Measurements from ENCODE around the gene NUP98. TPM values are rescaled to one million over a fixed set of nuclear protein-coding genes. Genes with fewer than 3 reads are reported as not detected.
"Not testable (repeated sequence)": the region's sequence is repeated elsewhere in the genome, so short reads cannot be mapped to it uniquely, and the experiment has no call there.

NUP98 gene
- total and polyA plus RNA-seq, 10 of the 15 experiments (the other 5 are each of a cell fraction or from before 2014, with no cell fraction given), result 21.7 to 108 (median 78.9) TPM

DNA sequence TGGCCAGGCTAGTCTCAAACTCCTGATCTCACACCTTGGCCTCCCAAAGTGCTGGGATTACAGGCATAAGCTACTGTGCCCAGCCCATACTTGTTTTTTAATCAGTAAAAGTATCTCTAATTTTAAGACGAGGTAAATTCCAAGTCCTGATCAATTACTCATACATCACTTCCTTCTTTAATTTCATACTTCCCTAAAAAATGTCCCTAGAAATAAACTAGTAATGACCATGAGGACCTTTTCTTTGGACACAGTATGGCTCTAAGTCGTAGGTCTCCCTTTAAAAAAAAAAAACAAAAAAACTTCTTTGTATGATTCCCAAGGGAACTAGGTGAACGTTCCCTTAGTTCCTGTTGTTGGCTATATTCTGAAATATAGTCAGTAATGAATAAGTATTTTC is 29.8 kb downstream of the NUP98 start:
- in situ Hi-C loops (cut with MboI), result no loop called here
- no peaks in the 10 kb centered on the region for H3K9me3 ChIP-seq (replicated peaks; ENCODE audit: control insufficient read depth, insufficient read depth, low read length)
- TF ChIP-seq HDAC6 (IDR thresholded peaks at IDR 0.05; ENCODE audit: unreplicated experiment), result no peak
- no peak for TF ChIP-seq MAX (IDR thresholded peaks at IDR 0.05; ENCODE audit: low read depth, low read length)
- no peak for TF ChIP-seq STAT1 (conservative IDR thresholded peaks at IDR 0.05)
- no peak for TF ChIP-seq SIN3A (IDR thresholded peaks at IDR 0.05; ENCODE audit: low read depth, low read length)
- TF ChIP-seq CHD1 (IDR thresholded peaks at IDR 0.05; ENCODE audit: low read depth, low read length), result no peak
- TF ChIP-seq BHLHE40 (IDR thresholded peaks at IDR 0.05; ENCODE audit: borderline replicate concordance in 1 of 2, low read depth in 2 of 2, low read length in 1 of 2), result no peak
- no peak for TF ChIP-seq SUPT20H (IDR thresholded peaks at IDR 0.05; ENCODE audit: borderline replicate concordance, control insufficient read depth, low read depth, low read length)
- no peak for TF ChIP-seq BCL11A (IDR thresholded peaks at IDR 0.05; ENCODE audit: low read depth, low read length)
- no peaks in the 10 kb centered on the region for H4K20me1 ChIP-seq (ENCODE audit: control insufficient read depth, insufficient read depth)
- no peak overlapping the region for H3K27ac ChIP-seq (ENCODE audit: control insufficient read depth, insufficient read depth)
- ATAC-seq, result no peak
- H3K36me3 ChIP-seq (ENCODE audit: control insufficient read depth in 2 of 2, insufficient read depth in 2 of 2, low read length in 1 of 2), result peaks cover 9 to 56% of the 10 kb centered on the region in 2 experiments
- no peak overlapping the region for H3K9ac ChIP-seq (ENCODE audit: control insufficient read depth, insufficient read depth, low read length)
- no peaks in the 10 kb centered on the region for H3K27me3 ChIP-seq (replicated peaks in 1 of 2; ENCODE audit: control insufficient read depth in 2 of 2, insufficient read depth in 2 of 2, low read length in 1 of 2)
- BruUV-seq (replicated peaks), result no TSS peak
- no peak overlapping the region for H2AFZ ChIP-seq (ENCODE audit: control insufficient read depth, low read depth, low read length)
- ChIA-PET RAD21 (ENCODE audit: unreplicated experiment) (no interaction called here), POLR2A (no interaction called here), CTCF (interaction anchor here (1.0 kb wide), 1 partner anchor 40 kb away, joined by 3 read pairs; no protein-coding TSS in a partner anchor), SMC1A (ENCODE audit: uncharacterized antibody, unreplicated experiment) (no interaction called here)
- H3K4me2 ChIP-seq (ENCODE audit: control insufficient read depth, insufficient read depth), result no peak overlapping the region
- H3K79me2 ChIP-seq (ENCODE audit: control insufficient read depth, insufficient read depth, low read length), result no peaks in the 10 kb centered on the region
- no peak overlapping the region for H3K4me3 ChIP-seq
- WGBS (ENCODE audit: insufficient coverage, insufficient replicate concordance, low lambda C conversion rate, missing lambda C conversion rate), result 15% methylated on average over 3 of the region's 3 CpGs
- no peaks in the 10 kb centered on the region for H3K4me1 ChIP-seq (ENCODE audit: control insufficient read depth, insufficient read depth, low read length)
- intact Hi-C loops (cut with micrococcal nuclease; ENCODE audit: unreplicated experiment), result no loop called here
- no peak for DNase-seq (ENCODE audit: low read depth, low spot score)
- no peak for FAIRE-seq

DNA sequence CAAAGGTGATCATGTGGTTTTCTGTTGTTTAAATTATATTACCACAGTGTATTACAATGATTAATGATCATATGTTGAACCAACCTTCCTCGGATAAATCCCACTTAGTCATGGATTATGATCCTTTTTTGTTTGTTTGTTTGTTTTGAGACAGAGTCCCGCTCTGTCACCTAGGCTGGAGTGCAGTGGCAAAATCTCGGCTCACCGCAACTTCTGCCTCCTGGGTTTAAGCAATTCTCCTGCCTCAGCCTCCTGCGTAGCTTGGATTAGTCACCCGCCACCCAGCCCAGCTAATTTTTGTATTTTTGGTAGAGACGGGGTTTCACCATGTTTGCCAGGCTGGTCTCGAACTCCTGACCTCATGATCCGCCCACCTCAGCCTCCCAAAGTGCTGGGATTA is 30.5 kb downstream of the NUP98 start:
- H3K27me3 ChIP-seq (replicated peaks in 1 of 2; ENCODE audit: control insufficient read depth in 2 of 2, insufficient read depth in 2 of 2, low read length in 1 of 2); H2AFZ ChIP-seq (ENCODE audit: control insufficient read depth, low read depth, low read length); H4K20me1 ChIP-seq (ENCODE audit: control insufficient read depth, insufficient read depth); H3K27ac ChIP-seq (ENCODE audit: control insufficient read depth, insufficient read depth); H3K9ac ChIP-seq (ENCODE audit: control insufficient read depth, insufficient read depth, low read length); BruUV-seq (replicated peaks); FAIRE-seq; RAD21 ChIA-PET (ENCODE audit: unreplicated experiment); H3K4me3 ChIP-seq; SMC1A ChIA-PET (ENCODE audit: uncharacterized antibody, unreplicated experiment); ATAC-seq; DNase-seq (ENCODE audit: low read depth, low spot score); H3K4me1 ChIP-seq (ENCODE audit: control insufficient read depth, insufficient read depth, low read length); H3K79me2 ChIP-seq (ENCODE audit: control insufficient read depth, insufficient read depth, low read length); in situ Hi-C loops (cut with MboI); H3K4me2 ChIP-seq (ENCODE audit: control insufficient read depth, insufficient read depth); POLR2A ChIA-PET; H3K9me3 ChIP-seq (replicated peaks; ENCODE audit: control insufficient read depth, insufficient read depth, low read length); intact Hi-C loops (cut with micrococcal nuclease; ENCODE audit: unreplicated experiment): not testable (repeated sequence)
- H3K36me3 ChIP-seq (ENCODE audit: control insufficient read depth in 2 of 2, insufficient read depth in 2 of 2, low read length in 1 of 2), result peaks cover 8 to 56% of the 10 kb centered on the region in 2 experiments
- WGBS (ENCODE audit: insufficient coverage, insufficient replicate concordance, low lambda C conversion rate, missing lambda C conversion rate), result 85% methylated on average over 9 of the region's 9 CpGs
- CTCF ChIA-PET, result interaction anchor here (1.0 kb wide), 1 partner anchor 41 kb away, joined by 3 read pairs; no protein-coding TSS in a partner anchor

Data from GM12878 (cell line).